Measurements from ENCODE around the gene TPD52L1. TPM values are rescaled to one million over a fixed set of nuclear protein-coding genes. Genes with fewer than 3 reads are reported as not detected.
"Not testable (repeated sequence)": the region's sequence is repeated elsewhere in the genome, so short reads cannot be mapped to it uniquely, and the experiment has no call there.

The TPD52L1 gene
- polyA plus RNA-seq, 3 donors from 2014 or later = 2.2 to 5.2 (median 4.4) TPM

DNA sequence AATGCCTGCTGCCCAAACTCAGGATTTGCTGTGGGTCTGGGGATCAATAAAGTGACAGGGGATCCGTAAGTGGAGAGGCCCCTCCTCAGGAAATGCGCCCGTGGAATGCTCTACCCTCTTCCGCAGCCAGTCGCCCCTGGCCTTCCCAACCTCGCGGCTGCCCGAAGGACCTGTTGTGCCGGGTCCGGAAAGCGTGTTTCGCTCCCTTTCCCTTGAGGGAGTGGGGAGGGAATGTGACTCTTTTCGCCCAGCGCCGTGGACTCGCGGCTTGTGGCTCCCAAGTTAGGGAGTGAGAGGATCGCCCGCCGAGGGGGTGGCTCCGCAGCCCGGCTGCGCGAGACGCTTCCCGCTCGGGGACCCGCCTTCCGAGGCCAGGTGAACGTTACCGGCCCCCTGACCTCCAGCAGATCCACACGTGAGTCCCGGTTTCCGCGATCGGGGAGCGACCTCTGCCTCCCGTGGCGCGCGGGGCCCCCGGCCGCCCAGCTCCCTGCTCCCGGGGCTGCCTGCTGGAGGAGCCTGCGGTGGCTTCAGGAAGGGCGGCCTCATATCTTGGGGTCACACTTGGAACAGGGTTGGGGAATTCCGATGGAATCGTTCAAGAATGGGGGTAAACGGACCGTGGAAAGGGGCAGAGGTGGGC, 666 bp downstream of the TPD52L1 start:
- Mint-ChIP-seq H3K9me3 (no peaks in the 10 kb centered on the region), H3K27me3 (ENCODE audit: low read depth in 3 of 3) (peaks cover 9 to 17% (median 9%) of the 10 kb centered on the region in 3 donors), H3K4me1 (peaks cover 7 to 18% of the 10 kb centered on the region in 2 donors), H3K4me3 (peak overlapping the region; percentile 80 to 84 (median 81)), H3K27ac (peak overlapping the region in 1 of 6 donors; percentile 20), H3K36me3 (no peaks in the 10 kb centered on the region)
- peak in 2 of 3 donors; percentile 0 to 3 for DNase-seq

DNA sequence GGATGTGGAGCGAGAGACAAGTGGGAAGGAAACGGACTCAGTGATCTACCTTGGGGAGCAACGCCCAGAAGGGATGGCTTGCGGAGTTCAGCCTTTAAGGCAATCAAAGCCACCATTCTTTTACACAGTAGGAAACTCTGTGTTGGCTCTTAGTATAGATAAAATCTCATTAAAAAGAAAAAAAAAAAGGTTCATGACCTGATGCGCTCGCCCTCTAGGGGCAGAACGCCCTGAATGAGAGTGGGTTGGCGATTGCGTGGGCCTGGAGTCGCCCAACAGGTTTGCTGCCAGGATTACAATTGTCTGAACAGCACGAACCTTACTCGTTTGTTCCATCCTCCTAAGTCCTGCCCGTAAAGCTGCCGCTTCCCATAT, 1.2 kb downstream of the TPD52L1 start:
- DNase-seq = peak in 1 of 3 donors; percentile 7
- H3K4me3 Mint-ChIP-seq = peak overlapping the region; percentile 77 to 83 (median 80)

DNA sequence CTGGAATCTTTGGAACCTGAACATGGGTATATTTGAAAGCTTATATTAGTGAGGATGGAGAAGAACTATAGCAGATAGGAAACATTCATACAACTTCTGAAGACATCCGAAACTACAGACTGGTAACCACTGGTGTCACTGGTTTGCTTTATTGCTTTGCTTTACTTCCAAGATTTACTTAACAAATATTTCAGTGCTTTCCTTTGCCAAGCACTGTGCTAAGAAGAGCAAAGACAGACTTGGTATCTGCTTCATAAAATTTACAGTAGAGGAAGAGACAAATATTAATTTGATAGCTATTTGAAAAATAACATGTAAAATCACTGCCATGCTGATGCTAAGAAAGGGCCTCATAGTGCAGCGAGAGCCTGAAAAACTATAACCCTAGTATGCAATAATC, 1.8 kb downstream of the TPD52L1 start:
- no peaks in the 10 kb centered on the region for H3K36me3 Mint-ChIP-seq
- peaks cover 9 to 19% (median 11%) of the 10 kb centered on the region in 3 donors for H3K27me3 Mint-ChIP-seq (ENCODE audit: low read depth in 3 of 3)
- no peak overlapping the region for H3K27ac Mint-ChIP-seq
- no peak for DNase-seq
- peak overlapping the region in 4 of 5 donors; percentile 49 to 80 (median 78) for H3K4me3 Mint-ChIP-seq
- H3K4me1 Mint-ChIP-seq = peaks cover 7 to 18% of the 10 kb centered on the region in 2 donors
- H3K9me3 Mint-ChIP-seq = no peaks in the 10 kb centered on the region

More for the DNA sequence above, 1.2 kb downstream of the TPD52L1 start:
- H3K4me1 Mint-ChIP-seq = peaks cover 7 to 18% of the 10 kb centered on the region in 2 donors
- H3K9me3 Mint-ChIP-seq = no peaks in the 10 kb centered on the region
- H3K27me3 Mint-ChIP-seq (ENCODE audit: low read depth in 3 of 3) = peaks cover 9 to 19% (median 9%) of the 10 kb centered on the region in 3 donors
- H3K27ac Mint-ChIP-seq = peak overlapping the region in 1 of 6 donors; percentile 20
- no peaks in the 10 kb centered on the region for H3K36me3 Mint-ChIP-seq

DNA sequence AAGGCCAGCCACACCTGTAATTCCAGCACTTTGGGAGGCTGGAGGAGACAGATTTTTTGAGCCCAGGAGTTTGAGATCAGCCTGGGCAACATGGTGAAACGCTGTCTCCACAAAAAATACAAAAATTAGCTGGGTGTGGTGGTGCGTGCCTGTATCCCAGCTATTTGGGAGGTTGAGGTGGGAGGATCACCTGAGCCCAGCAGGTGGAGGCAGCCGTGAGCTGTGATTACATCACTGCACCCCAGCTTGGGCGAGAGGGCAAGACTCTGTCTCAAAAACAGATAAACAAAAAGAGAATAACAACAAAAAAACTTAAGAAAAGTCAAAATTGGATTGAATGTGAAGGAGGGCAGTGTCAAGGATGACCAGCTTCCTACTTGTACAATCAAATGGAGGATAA, 2.9 kb downstream of the TPD52L1 start:
- H3K27ac Mint-ChIP-seq = no peak overlapping the region
- no peaks in the 10 kb centered on the region for H3K9me3 Mint-ChIP-seq
- DNase-seq = no peak
- peaks cover 7 to 16% (median 11%) of the 10 kb centered on the region in 3 donors for H3K27me3 Mint-ChIP-seq (ENCODE audit: low read depth in 3 of 3)
- H3K36me3 Mint-ChIP-seq = no peaks in the 10 kb centered on the region
- H3K4me3 Mint-ChIP-seq = no peak overlapping the region
- H3K4me1 Mint-ChIP-seq = peaks cover 7 to 18% of the 10 kb centered on the region in 2 donors

DNA sequence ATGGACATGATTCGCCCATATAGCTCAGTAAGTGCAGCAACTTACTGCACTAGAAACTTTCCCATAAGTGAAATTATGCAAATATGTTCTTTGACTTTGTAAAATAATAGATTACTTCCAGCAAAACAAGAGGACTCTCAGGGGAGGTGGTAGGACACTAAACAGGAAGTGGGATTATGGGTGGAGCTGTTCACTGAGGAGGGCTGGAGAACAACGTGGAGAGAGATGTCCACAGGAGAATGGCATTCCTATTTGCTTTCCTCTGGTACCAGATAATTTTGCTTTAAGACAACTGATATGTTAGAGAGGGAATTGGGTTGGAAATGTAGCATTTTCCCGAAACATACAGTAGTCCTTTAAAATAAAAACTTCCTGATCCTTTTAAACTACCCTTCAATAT, 3.7 kb downstream of the TPD52L1 start:
- no peak for DNase-seq
- no peaks in the 10 kb centered on the region for H3K9me3 Mint-ChIP-seq
- peaks cover 7 to 18% of the 10 kb centered on the region in 2 donors for H3K4me1 Mint-ChIP-seq
- H3K4me3 Mint-ChIP-seq = no peak overlapping the region
- no peak overlapping the region for H3K27ac Mint-ChIP-seq
- peaks cover 3 to 11% (median 11%) of the 10 kb centered on the region in 3 donors for H3K27me3 Mint-ChIP-seq (ENCODE audit: low read depth in 3 of 3)
- H3K36me3 Mint-ChIP-seq = no peaks in the 10 kb centered on the region

DNA sequence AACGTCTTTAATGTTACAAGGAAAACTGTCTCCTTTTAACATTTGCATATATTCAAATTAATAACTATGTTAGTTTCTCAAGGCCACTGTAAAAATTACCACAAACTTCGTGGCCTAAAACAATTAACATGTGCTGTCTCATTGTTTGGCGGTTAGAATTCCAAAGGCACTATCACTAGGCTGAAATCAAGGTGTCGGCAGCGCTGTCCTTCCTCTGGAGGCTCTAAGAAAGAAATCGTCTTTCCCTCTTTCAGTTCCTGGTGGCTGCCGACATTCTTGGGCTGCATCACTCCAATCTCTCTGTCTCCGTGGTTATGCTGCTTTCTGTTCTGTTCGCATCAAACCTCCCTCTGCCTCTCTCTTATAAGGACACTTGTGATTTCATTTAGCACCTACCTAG, 4.2 kb downstream of the TPD52L1 start:
- peaks cover 3 to 11% (median 9%) of the 10 kb centered on the region in 3 donors for H3K27me3 Mint-ChIP-seq (ENCODE audit: low read depth in 3 of 3)
- DNase-seq = no peak

DNA sequence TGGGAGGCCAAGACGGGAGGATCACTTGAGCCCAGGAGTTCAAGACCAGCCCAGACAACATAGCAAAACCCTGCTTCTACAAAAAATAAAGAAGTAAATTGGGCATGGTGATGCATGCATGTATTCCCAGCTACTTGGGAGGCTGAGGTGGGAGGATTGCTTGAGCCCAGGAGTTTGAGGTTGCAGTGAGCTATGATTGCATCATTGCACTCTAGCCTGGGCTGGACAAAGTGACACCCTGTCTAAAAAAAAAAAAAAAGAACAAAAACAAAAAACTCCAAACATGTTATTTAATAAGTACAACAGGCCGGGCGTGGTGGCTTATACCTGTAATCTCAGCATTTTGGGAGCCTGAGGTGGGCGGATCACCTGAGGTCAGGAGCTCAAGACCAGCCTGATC, 9.8 kb downstream of the TPD52L1 start:
- not testable (repeated sequence) for H3K4me3 Mint-ChIP-seq; H3K9me3 Mint-ChIP-seq; H3K27me3 Mint-ChIP-seq (ENCODE audit: low read depth in 3 of 3); DNase-seq; H3K36me3 Mint-ChIP-seq; H3K27ac Mint-ChIP-seq; H3K4me1 Mint-ChIP-seq

More for the DNA sequence above, 4.2 kb downstream of the TPD52L1 start:
- Mint-ChIP-seq H3K9me3 (no peaks in the 10 kb centered on the region), H3K4me3 (no peak overlapping the region), H3K4me1 (peaks cover 7 to 16% of the 10 kb centered on the region in 2 donors), H3K27ac (no peak overlapping the region), H3K36me3 (no peaks in the 10 kb centered on the region)

DNA sequence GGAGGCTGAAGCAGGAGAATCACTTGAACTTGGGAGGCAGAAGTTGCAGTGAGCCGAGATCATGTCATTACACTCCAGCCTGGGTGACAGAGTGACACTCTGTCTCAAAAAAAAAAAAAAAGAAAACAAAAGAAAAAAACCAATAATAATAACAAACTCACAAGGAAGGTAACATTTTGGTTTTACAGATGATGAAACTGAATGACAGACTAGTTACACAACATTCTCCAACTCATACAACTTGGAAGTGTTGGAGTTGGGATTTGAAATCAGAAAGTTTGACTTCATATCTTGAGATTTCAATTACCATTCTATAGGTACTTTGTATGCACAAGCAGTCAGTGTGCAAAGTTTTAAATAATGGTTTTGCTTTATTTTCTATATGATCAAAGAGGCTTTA, 10.2 kb downstream of the TPD52L1 start:
- H3K36me3 Mint-ChIP-seq = no peaks in the 10 kb centered on the region
- H3K9me3 Mint-ChIP-seq = no peaks in the 10 kb centered on the region
- H3K4me3 Mint-ChIP-seq = no peak overlapping the region
- no peak for DNase-seq
- H3K27ac Mint-ChIP-seq = no peak overlapping the region
- H3K27me3 Mint-ChIP-seq (ENCODE audit: low read depth in 3 of 3) = peaks cover 0 to 5% (median 2%) of the 10 kb centered on the region in 3 donors
- H3K4me1 Mint-ChIP-seq = no peaks in the 10 kb centered on the region

DNA sequence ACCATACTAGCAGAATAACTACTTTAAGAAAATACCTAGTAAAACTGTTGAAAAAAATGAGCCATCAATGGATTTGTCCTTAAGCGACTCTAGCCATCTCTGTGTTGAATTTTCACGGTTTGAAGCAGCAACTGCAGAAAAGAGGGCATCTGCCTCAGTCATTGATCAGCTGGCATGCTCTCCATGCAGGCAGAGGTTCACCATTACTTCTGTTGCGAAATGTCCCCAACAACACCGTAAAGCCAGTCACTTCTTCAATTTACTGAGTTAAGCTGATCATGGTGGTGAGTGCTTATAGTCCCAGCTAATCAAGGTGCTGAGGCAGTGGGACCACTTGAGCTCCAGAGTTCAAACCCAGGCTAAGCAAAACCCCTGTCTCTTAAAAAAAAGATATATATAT, 11.1 kb downstream of the TPD52L1 start:
- peaks cover 0 to 3% (median 2%) of the 10 kb centered on the region in 3 donors for H3K27me3 Mint-ChIP-seq (ENCODE audit: low read depth in 3 of 3)
- H3K9me3 Mint-ChIP-seq = no peaks in the 10 kb centered on the region

DNA sequence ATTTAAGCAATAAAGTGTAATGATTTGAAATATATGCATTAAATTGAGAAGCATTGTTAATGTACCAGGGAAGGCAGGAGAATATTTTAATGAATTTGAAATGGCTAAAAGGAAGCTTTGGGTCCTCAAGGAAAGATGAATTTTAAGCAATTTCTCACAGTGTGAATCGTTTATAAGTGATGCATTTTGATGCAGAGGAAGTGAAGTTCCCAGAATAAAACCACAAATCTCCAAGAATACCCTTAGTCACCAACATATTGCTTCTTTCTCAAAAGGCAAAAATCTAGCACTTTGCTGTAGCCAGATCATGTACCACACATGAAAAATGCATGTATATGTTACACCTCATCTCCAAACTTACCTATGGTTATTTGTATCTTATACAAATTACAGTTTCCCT, 11.7 kb downstream of the TPD52L1 start:
- Mint-ChIP-seq H3K9me3 (no peaks in the 10 kb centered on the region), H3K27me3 (ENCODE audit: low read depth in 3 of 3) (peaks cover 0 to 6% (median 0%) of the 10 kb centered on the region in 3 donors), H3K4me1 (no peaks in the 10 kb centered on the region), H3K36me3 (peaks cover 0 to 5% (median 0%) of the 10 kb centered on the region in 3 donors), H3K4me3 (no peak overlapping the region), H3K27ac (no peak overlapping the region)
- no peak for DNase-seq

More for the DNA sequence above, 11.1 kb downstream of the TPD52L1 start:
- Mint-ChIP-seq H3K27ac (no peak overlapping the region), H3K4me3 (no peak overlapping the region), H3K4me1 (no peaks in the 10 kb centered on the region), H3K36me3 (peaks cover 0 to 5% (median 0%) of the 10 kb centered on the region in 3 donors)
- DNase-seq = no peak

DNA sequence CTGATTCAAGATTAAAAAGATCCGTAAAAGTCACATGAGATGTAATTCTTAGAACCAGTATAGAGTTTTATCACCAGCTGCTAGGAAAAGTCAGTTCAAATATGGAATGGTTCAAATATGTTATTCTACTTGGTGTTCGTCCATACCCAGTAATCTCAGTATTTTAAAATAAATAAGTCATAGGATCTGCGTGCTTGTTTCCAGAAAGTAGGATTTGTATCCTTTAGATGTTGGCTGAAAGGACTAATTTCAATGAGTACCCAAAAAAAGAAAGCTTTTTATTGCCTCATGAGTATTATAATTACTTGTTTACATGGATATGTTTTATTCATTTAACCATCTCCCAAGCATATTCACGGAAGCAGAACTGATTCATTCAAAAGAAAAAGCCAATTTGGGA, 12.2 kb downstream of the TPD52L1 start:
- Mint-ChIP-seq H3K4me1 (no peaks in the 10 kb centered on the region), H3K9me3 (no peaks in the 10 kb centered on the region), H3K27ac (no peak overlapping the region), H3K27me3 (ENCODE audit: low read depth in 3 of 3) (peaks cover 0 to 6% (median 0%) of the 10 kb centered on the region in 3 donors), H3K36me3 (peaks cover 0 to 5% (median 0%) of the 10 kb centered on the region in 3 donors), H3K4me3 (no peak overlapping the region)
- DNase-seq = no peak

DNA sequence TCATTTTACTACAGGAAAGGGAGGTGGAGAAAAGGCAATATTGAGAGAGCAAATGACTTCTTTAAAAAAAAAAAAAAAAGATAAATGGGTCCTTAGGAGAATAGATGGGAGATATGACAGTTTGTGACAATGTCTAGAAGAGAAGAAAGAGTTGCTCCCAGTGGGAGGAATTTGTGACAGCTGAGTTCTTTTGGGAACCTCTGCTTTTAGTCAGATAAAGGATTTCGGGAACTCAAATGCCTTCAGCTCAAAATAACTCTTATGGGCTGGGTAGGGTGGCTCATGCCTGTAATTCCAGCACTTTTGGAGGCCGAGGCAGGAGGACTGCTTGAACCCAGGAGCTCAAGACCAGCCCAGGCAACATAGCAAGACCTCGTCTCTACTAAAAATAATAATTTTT, 13.1 kb downstream of the TPD52L1 start:
- Mint-ChIP-seq H3K4me3 (no peak overlapping the region), H3K27me3 (ENCODE audit: low read depth in 3 of 3) (peaks cover 0 to 6% (median 0%) of the 10 kb centered on the region in 3 donors), H3K4me1 (no peaks in the 10 kb centered on the region), H3K27ac (no peak overlapping the region), H3K9me3 (no peaks in the 10 kb centered on the region), H3K36me3 (peaks cover 0 to 5% (median 0%) of the 10 kb centered on the region in 3 donors)
- no peak for DNase-seq

DNA sequence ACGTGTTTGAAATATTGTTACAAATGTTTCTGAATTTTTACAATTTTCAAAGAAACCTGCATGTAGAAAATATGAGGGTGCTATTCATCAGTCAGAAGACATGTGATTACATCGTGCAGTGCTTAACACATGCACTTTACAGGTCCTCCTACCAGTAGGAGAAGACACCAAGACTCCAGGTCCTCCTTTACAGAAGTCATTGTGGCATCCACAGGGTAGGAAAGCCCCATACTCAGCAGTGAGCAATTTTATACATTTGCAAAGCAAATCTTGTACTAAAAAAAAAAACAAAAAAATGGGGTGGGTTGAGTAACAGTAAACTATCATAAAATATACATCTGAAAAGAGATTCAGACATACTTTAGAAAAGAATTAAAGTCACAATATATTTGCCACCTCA, 14.0 kb downstream of the TPD52L1 start:
- Mint-ChIP-seq H3K27ac (no peak overlapping the region), H3K9me3 (no peaks in the 10 kb centered on the region), H3K4me1 (no peaks in the 10 kb centered on the region), H3K27me3 (ENCODE audit: low read depth in 3 of 3) (peaks cover 0 to 6% (median 2%) of the 10 kb centered on the region in 3 donors), H3K4me3 (no peak overlapping the region), H3K36me3 (peaks cover 0 to 5% (median 0%) of the 10 kb centered on the region in 3 donors)
- DNase-seq = no peak

DNA sequence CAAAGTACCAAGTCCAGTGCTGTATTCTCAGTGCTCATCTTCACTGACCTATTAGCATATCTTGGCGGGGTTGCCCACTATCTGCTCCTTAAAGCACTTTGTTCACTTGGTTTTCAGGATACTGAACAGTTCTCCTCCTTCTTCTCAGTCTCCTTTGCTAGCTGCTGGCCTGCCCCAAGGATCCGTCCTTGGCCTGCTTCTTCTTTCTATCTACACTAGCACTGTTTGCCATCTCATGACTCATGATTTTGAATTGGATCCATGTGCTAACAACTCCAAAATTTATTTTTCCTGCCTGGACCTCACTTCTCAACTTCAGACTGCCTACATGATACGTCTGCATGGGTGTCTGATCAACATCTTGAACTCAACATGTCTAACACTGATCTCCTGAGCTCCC, 15.5 kb downstream of the TPD52L1 start:
- no peak overlapping the region for H3K4me3 Mint-ChIP-seq
- H3K4me1 Mint-ChIP-seq = no peaks in the 10 kb centered on the region
- H3K27me3 Mint-ChIP-seq (ENCODE audit: low read depth in 3 of 3) = peaks cover 2% of the 10 kb centered on the region in 3 donors
- H3K9me3 Mint-ChIP-seq = no peaks in the 10 kb centered on the region
- H3K36me3 Mint-ChIP-seq = peaks cover 0 to 5% (median 0%) of the 10 kb centered on the region in 3 donors
- DNase-seq = no peak
- no peak overlapping the region for H3K27ac Mint-ChIP-seq

DNA sequence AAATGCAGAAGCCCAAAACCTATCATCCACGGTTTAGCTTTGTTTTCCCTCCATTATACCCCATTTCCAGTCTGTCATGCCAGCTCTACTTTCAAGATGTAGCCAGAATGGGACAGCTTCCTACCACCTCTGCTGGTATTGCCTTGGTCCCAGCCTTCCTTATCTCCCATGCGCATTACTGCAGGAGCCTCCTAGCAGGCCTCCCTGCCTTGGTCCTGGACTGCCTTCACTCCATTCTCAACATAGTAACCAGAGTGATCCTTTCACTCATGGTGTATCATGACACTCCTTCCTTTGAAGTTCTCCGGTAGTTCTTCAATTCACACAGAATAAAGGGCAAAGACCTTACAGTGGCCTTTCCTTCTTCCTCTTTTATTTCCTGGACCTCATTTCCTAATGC, 15.9 kb downstream of the TPD52L1 start:
- Mint-ChIP-seq H3K27ac (no peak overlapping the region), H3K4me1 (no peaks in the 10 kb centered on the region), H3K36me3 (peaks cover 0 to 5% (median 0%) of the 10 kb centered on the region in 3 donors), H3K4me3 (no peak overlapping the region), H3K9me3 (no peaks in the 10 kb centered on the region), H3K27me3 (ENCODE audit: low read depth in 3 of 3) (peaks cover 2% of the 10 kb centered on the region in 3 donors)
- no peak for DNase-seq

All from immature natural killer cell (primary cell).